ENCODE measurements around the gene MCRIP2. TPM values are rescaled to one million over a fixed set of nuclear protein-coding genes. Genes with fewer than 3 reads are reported as not detected.
"Not testable (repeated sequence)": the region's sequence is repeated elsewhere in the genome, so short reads cannot be mapped to it uniquely, and the experiment has no call there.

The MCRIP2 gene
- total RNA-seq, 1 donor from 2014 or later, result 24.1 TPM

- DNase-seq (ENCODE audit: extremely low read depth, low read depth, low spot score), result no peak
Observed at GRCh38 chr16:678858-679813, 37.5 kb downstream of the MCRIP2 start.

- no peak for DNase-seq (ENCODE audit: extremely low read depth, low read depth, low spot score)
Observed at GRCh38 chr16:679814-680624, 38.4 kb downstream of the MCRIP2 start, which contains the start of gene STUB1. Gene STUB1 (plus strand): TSS chr16:680410. CDS start chr16:680526, 116 bp downstream.

GRCh38 chr16:680625-680945, 39.0 kb downstream of the MCRIP2 start:
- DNase-seq (ENCODE audit: extremely low read depth, low read depth, low spot score), result no peak

- DNase-seq (ENCODE audit: extremely low read depth, low read depth, low spot score), result no peak
Observed at GRCh38 chr16:680967-681745, 39.5 kb downstream of the MCRIP2 start.

GRCh38 chr16:681746-682427, 40.3 kb downstream of the MCRIP2 start:
- no peak for DNase-seq (ENCODE audit: extremely low read depth, low read depth, low spot score)

GRCh38 chr16:682493-683395, 41.1 kb downstream of the MCRIP2 start:
- no peak for DNase-seq (ENCODE audit: extremely low read depth, low read depth, low spot score)

- no peak for DNase-seq (ENCODE audit: extremely low read depth, low read depth, low spot score)
Observed at GRCh38 chr16:683396-684070, 41.9 kb downstream of the MCRIP2 start.

- no peak for DNase-seq (ENCODE audit: extremely low read depth, low read depth, low spot score)
Observed at GRCh38 chr16:684071-684794, 42.6 kb downstream of the MCRIP2 start, which contains the start of gene JMJD8. Gene JMJD8 (minus strand): TSS chr16:684334. CDS start chr16:684319, 15 bp downstream.

- no peak for DNase-seq (ENCODE audit: extremely low read depth, low read depth, low spot score)
Observed at GRCh38 chr16:684961-685696, 43.5 kb downstream of the MCRIP2 start.

- DNase-seq (ENCODE audit: extremely low read depth, low read depth, low spot score), result no peak
Observed at GRCh38 chr16:685967-686366, 44.3 kb downstream of the MCRIP2 start.

GRCh38 chr16:686459-687260, 45.0 kb downstream of the MCRIP2 start:
- DNase-seq (ENCODE audit: extremely low read depth, low read depth, low spot score), result no peak

GRCh38 chr16:687499-687898, 45.9 kb downstream of the MCRIP2 start:
- DNase-seq (ENCODE audit: extremely low read depth, low read depth, low spot score), result no peak

- DNase-seq (ENCODE audit: extremely low read depth, low read depth, low spot score), result no peak
Observed at GRCh38 chr16:689175-689897, 47.7 kb downstream of the MCRIP2 start.

- DNase-seq (ENCODE audit: extremely low read depth, low read depth, low spot score), result not testable (repeated sequence)
Observed at GRCh38 chr16:691242-691641, 49.6 kb downstream of the MCRIP2 start.

- no peak for DNase-seq (ENCODE audit: extremely low read depth, low read depth, low spot score)
Observed at GRCh38 chr16:692356-693108, 50.9 kb downstream of the MCRIP2 start.
